ENCODE measurements around the gene UQCRC1.

DNA sequence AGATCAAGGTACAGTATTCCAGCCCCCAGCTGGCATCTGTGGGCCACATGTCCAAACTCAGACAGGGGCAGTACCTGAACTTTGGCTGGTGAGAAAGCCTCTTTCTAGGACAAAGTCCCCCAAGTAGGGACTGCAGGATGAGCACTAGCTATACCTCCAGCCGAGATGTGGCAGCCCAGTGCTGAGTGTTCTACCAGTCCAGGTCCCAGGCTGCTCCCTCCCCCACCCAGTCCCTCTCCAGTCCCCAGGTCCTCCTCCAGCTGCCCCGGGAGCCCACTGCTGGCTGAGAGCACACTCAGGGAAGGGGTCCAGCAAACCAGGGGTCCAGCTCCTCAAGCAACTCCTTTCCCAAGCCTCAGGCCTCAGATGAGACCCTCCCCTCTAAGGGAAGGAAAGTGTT is 24.3 kb upstream of the UQCRC1 start:
- TF ChIP-seq ZNF518A (tag by site-specific recombination; conservative IDR thresholded peaks at IDR 0.05; ENCODE audit: low read depth) (no peak), ZBTB7A (tag by site-specific recombination; IDR thresholded peaks at IDR 0.05; ENCODE audit: low read depth) (no peak), CTCF (tag by site-specific recombination; IDR thresholded peaks at IDR 0.05) (no peak), ZBTB11 (tag by site-specific recombination; conservative IDR thresholded peaks at IDR 0.05; ENCODE audit: low read depth) (no peak), ZNF610 (tag by site-specific recombination; IDR thresholded peaks at IDR 0.05; ENCODE audit: borderline replicate concordance) (no peak), KLF10 (tag by site-specific recombination; IDR thresholded peaks at IDR 0.05) (no peak), ZNF274 (IDR thresholded peaks at IDR 0.05; ENCODE audit: low read length) (no peak), ZNF274 (tag by site-specific recombination; IDR thresholded peaks at IDR 0.05; ENCODE audit: borderline replicate concordance) (no peak), REST (tag by site-specific recombination; IDR thresholded peaks at IDR 0.05) (no peak), GFI1B (tag by site-specific recombination; IDR thresholded peaks at IDR 0.05) (no peak), ZNF426 (tag by site-specific recombination; IDR thresholded peaks at IDR 0.05) (no peak), ELK4 (IDR thresholded peaks at IDR 0.05; ENCODE audit: borderline replicate concordance, low read depth, low read length) (no peak), ZNF501 (tag by site-specific recombination; IDR thresholded peaks at IDR 0.05) (no peak), ZNF114 (tag by site-specific recombination; IDR thresholded peaks at IDR 0.05) (no peak)
